ENCODE results near the gene RPL10. TPM values are rescaled to one million over a fixed set of nuclear protein-coding genes. Genes with fewer than 3 reads are reported as not detected.

The RPL10 gene
- total and polyA plus RNA-seq, 9 of the 15 experiments (the other 6 are each of a cell fraction or from before 2014, with no cell fraction given): 3,774 to 7,600 (median 5,014) TPM

- no peak for TF ChIP-seq ZBTB33 (CRISPR knock-in tag; IDR thresholded peaks at IDR 0.05)
- no peak for TF ChIP-seq GTF2F1 (IDR thresholded peaks at IDR 0.05; ENCODE audit: low read depth, low read length)
- TF ChIP-seq HDAC2 (IDR thresholded peaks at IDR 0.05): 0 out of 2 replicates have a peak, but pooled peaks have one; percentile 49
- TF ChIP-seq KLF16 (IDR thresholded peaks at IDR 0.05): peak; percentile 57; the same call in 1 of the 2 replicates
- 0 out of 2 replicates have a peak, but pooled peaks have one; percentile 5 for TF ChIP-seq BHLHE40 (IDR thresholded peaks at IDR 0.05; ENCODE audit: low read length)
- no peak for TF ChIP-seq POLR3A (IDR thresholded peaks at IDR 0.05; ENCODE audit: borderline replicate concordance, extremely low read depth, insufficient read depth, insufficient read length)
- peak; percentile 77 for TF ChIP-seq RBFOX2 (IDR thresholded peaks at IDR 0.05; ENCODE audit: low read depth, low read length)
- TF ChIP-seq NKRF (IDR thresholded peaks at IDR 0.05; ENCODE audit: borderline replicate concordance): 0 out of 2 replicates have a peak, but pooled peaks have one; percentile 13
- no peak for TF ChIP-seq ZNF584 (CRISPR knock-in tag; IDR thresholded peaks at IDR 0.05; ENCODE audit: low read depth)
- TF ChIP-seq XRCC3 (IDR thresholded peaks at IDR 0.05): no peak
- TF ChIP-seq ZNF212 (CRISPR knock-in tag; IDR thresholded peaks at IDR 0.05): no peak
- TF ChIP-seq ZNF280B (CRISPR knock-in tag; IDR thresholded peaks at IDR 0.05): no peak
- TF ChIP-seq ESRRB (CRISPR knock-in tag; IDR thresholded peaks at IDR 0.05; ENCODE audit: borderline replicate concordance): no peak
- TF ChIP-seq LEF1 (IDR thresholded peaks at IDR 0.05): no peak
- TF ChIP-seq USF1 (CRISPR knock-in tag; IDR thresholded peaks at IDR 0.05): no peak
- peak; percentile 30; the same call in 1 of the 2 replicates for TF ChIP-seq SMAD4 (CRISPR knock-in tag; conservative IDR thresholded peaks at IDR 0.05)
- TF ChIP-seq FOXA1 (IDR thresholded peaks at IDR 0.05; ENCODE audit: borderline replicate concordance): no peak
- TF ChIP-seq JUN (IDR thresholded peaks at IDR 0.05; ENCODE audit: borderline replicate concordance, low read depth, low read length): peak; percentile 79
- TF ChIP-seq JUN (CRISPR knock-in tag; IDR thresholded peaks at IDR 0.05; ENCODE audit: borderline replicate concordance): no peak; the same call in 1 of the 2 replicates
- peak; percentile 23 for TF ChIP-seq NEUROD1 (IDR thresholded peaks at IDR 0.05; ENCODE audit: borderline replicate concordance, low read depth, low read length, partially characterized antibody)
- TF ChIP-seq SETDB1 (IDR thresholded peaks at IDR 0.05; ENCODE audit: low read length): no peak
These were observed 29.3 kb upstream of the RPL10 start (continued) for GRCh38 chrX:154368630-154369448.

Measured in K562 (cell line).